RWPE2 (cell line): ENCODE results near the gene RPL10.

Experiments used
- ATAC-seq: fragments of 200-7000 bp; cut with Tn5 transposase; 3 replicates; pipeline ENCODE4 v1.9.1; 2021; ENCODE audit warnings: low read depth
- DNase-seq: peaks from one replicate; pipeline ENCODE4 v3.0.0-alpha.2; 2020; ENCODE audit warnings: low spot score
- H3K27ac ChIP-seq: fragments of 450-650 bp; 2 replicates; pipeline ENCODE4 v1.5.1; 2017; ENCODE audit warnings: mild to moderate bottlenecking; ENCODE audit not compliant: poor library complexity, severe bottlenecking
- H3K27me3 ChIP-seq: fragments of 250-450 bp; sonication (Bioruptor Pico); 2 replicates; pipeline ENCODE4 v1.5.1; 2021; ENCODE audit warnings: mild to moderate bottlenecking, moderate library complexity; ENCODE audit not compliant: insufficient read depth, poor library complexity, severe bottlenecking
- H3K36me3 ChIP-seq: fragments of 250-450 bp; sonication (Bioruptor Pico); 2 replicates; pipeline ENCODE4 v1.5.1; 2020; ENCODE audit warnings: low read depth, mild to moderate bottlenecking, moderate library complexity
- H3K4me1 ChIP-seq: fragments of 250-450 bp; sonication (Bioruptor Pico); 2 replicates; pipeline ENCODE4 v1.5.1; 2021; ENCODE audit warnings: mild to moderate bottlenecking, moderate library complexity; ENCODE audit not compliant: insufficient read depth, poor library complexity, severe bottlenecking
- H3K4me3 ChIP-seq: fragments of 250-450 bp; sonication (Bioruptor Pico); 2 replicates; pipeline ENCODE4 v1.5.1; 2021; ENCODE audit warnings: mild to moderate bottlenecking, moderate library complexity; ENCODE audit not compliant: severe bottlenecking
- H3K9me3 ChIP-seq: fragments of 250-450 bp; sonication (Bioruptor Pico); 2 replicates; pipeline ENCODE4 v1.5.1; 2021; ENCODE audit warnings: mild to moderate bottlenecking, moderate library complexity; ENCODE audit not compliant: severe bottlenecking
- TF ChIP-seq, protein P1 (sequence below): fragments of 450-650 bp; IDR thresholded peaks from one replicate; pipeline ENCODE4 v1.5.1; 2017; ENCODE audit warnings: mild to moderate bottlenecking, moderate library complexity; ENCODE audit not compliant: poor library complexity, severe bottlenecking

Gene RPL10

DNA sequence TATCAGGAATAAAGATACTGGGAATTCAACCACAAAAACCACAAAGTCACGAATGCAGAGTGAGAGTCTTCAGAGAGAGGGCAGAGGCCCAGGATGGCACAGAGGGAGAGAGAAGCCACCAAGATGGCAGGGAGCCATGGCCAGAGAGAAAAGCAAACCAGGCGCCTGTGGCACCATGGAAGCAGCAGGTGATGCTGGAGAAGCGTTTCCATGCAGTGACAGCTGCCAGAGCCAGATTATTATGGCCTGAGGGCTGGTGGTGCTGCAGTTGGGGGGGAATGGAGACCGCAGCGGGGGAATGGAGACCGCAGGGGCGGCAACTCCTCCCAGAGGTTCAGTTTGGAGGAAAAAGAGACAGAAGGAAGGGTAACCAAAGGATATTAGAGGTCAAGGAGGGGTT is 19.0 kb downstream of the RPL10 start:
- DNase-seq (no peak), ATAC-seq (no peak)
- TF ChIP-seq, protein P1, sequence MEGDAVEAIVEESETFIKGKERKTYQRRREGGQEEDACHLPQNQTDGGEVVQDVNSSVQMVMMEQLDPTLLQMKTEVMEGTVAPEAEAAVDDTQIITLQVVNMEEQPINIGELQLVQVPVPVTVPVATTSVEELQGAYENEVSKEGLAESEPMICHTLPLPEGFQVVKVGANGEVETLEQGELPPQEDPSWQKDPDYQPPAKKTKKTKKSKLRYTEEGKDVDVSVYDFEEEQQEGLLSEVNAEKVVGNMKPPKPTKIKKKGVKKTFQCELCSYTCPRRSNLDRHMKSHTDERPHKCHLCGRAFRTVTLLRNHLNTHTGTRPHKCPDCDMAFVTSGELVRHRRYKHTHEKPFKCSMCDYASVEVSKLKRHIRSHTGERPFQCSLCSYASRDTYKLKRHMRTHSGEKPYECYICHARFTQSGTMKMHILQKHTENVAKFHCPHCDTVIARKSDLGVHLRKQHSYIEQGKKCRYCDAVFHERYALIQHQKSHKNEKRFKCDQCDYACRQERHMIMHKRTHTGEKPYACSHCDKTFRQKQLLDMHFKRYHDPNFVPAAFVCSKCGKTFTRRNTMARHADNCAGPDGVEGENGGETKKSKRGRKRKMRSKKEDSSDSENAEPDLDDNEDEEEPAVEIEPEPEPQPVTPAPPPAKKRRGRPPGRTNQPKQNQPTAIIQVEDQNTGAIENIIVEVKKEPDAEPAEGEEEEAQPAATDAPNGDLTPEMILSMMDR: no peak
- Histone ChIP-seq H3K27me3 (no peaks in the 10 kb centered on the region), H3K4me1 (no peaks in the 10 kb centered on the region), H3K9me3 (no peaks in the 10 kb centered on the region), H3K36me3 (0 out of 2 replicates have a peak, but pooled peaks cover 12% of the 10 kb centered on the region), H3K4me3 (no peak overlapping the region), H3K27ac (no peak overlapping the region)

DNA sequence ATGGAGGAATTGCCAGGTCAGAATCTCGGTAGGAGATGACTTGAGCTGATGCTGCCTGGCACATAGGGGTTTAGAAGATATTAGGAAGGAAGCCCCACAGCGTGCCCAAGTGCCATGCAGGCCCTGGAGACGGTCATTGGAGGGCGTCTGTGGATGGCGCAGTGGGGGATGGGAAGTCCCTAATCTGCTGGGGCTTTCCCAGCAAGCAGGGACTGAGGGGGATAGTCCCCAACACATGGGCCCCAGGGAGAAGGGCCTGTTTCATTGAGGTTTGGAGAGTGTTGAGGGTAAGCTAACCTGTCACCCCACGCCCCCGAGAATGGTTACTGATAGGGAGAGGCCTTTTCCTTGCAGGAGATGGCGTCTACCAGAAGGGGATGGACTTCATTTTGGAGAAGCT is 21.0 kb downstream of the RPL10 start:
- H3K4me3 ChIP-seq: no peak overlapping the region
- DNase-seq (no peak), ATAC-seq (no peak)
- 0 out of 2 replicates have a peak, but pooled peaks cover under 1% of the 10 kb centered on the region for H3K36me3 ChIP-seq
- H3K9me3 ChIP-seq: no peaks in the 10 kb centered on the region
- TF ChIP-seq, protein P1: no peak
- H3K4me1 ChIP-seq: no peaks in the 10 kb centered on the region
- no peak overlapping the region for H3K27ac ChIP-seq
- H3K27me3 ChIP-seq: no peaks in the 10 kb centered on the region

DNA sequence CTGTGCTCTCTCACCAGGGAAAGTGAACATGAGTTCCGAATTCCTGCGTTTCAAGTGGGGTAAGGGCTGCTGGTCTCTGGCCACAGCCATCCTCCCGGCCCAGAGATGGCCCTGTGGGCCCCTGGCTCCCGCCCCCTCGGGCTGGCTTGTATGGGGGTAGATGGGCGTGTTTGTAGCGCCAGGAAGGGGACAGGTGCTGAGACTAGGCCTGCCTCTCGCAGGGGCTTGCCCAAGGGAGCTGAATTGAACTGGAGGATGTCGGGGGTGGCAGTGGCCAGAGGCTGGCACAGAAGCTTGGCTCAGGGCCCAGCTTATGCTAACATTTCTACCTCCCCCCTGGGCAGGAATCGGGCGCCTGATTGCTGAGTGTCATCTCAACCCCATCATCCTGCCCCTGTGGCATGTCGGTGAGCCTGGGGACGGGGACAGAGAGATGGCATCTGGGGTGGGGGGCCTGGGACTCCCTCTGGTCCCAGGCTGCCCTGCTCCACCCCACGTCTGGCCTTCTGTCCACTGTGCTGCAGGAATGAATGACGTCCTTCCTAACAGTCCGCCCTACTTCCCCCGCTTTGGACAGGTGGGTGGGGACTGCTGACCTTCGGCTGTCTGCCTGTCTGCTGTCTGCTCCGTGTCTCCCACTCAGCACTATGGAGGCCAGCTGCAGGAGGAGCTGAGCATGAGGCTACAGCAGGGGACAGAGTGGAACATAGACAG is 21.7 kb downstream of the RPL10 start:
- Histone ChIP-seq H3K27me3 (no peaks in the 10 kb centered on the region), H3K27ac (no peak overlapping the region), H3K4me1 (no peaks in the 10 kb centered on the region), H3K36me3 (no peaks in the 10 kb centered on the region), H3K9me3 (no peaks in the 10 kb centered on the region), H3K4me3 (no peak overlapping the region)
- ATAC-seq: no peak; the same call in 2 of the 3 replicates
- TF ChIP-seq, protein P1: no peak
- no peak for DNase-seq

DNA sequence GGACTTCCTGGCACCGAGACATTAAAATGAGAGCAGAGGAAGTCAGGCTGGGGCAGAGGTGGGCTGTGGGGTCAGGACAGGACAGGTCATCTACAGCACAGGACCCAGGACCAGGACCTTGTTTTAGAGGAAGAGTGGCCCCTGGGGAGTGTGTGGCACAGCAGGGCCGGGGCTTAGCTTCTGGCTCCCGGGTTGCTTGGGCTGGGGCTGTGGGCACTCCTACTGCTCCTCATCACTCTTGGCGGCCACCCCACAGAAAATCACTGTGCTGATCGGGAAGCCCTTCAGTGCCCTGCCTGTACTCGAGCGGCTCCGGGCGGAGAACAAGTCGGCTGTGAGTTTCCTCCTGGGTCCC is 22.2 kb downstream of the RPL10 start:
- ATAC-seq: no peak

More for the DNA sequence above, 22.2 kb downstream of the RPL10 start:
- Histone ChIP-seq H3K4me3 (no peak overlapping the region), H3K9me3 (no peaks in the 10 kb centered on the region), H3K36me3 (no peaks in the 10 kb centered on the region), H3K27ac (no peak overlapping the region), H3K4me1 (no peaks in the 10 kb centered on the region), H3K27me3 (no peaks in the 10 kb centered on the region)
- TF ChIP-seq, protein P1: no peak
- no peak for DNase-seq
